Measurements from ENCODE around the gene PDE11A.

Gene PDE11A

DNA sequence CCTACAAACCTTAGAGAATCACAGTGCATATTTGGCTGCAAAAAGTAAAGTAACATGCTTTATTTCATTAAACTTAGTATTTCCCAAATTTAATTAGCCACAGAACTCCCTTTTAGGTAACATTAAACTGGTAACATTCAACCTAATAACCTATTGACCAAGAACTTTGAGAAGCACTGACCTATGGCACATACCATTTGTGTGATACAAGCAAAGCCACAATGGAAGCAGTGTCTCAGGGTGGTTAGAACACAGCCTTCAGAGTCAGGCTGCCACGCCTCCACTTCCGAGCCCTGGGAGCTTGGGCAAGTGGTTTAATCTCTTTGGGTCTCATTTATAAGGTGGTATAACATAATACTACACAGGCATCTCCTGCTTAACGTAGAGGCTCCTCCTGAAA is 301.4 kb downstream of the PDE11A start:
- Histone ChIP-seq H3K4me3 (ENCODE audit: insufficient read depth, low read length, poor library complexity, severe bottlenecking) (no peak overlapping the region), H3K79me2 (ENCODE audit: insufficient read depth, low read length) (no peaks in the 10 kb centered on the region), H3K27me3 (ENCODE audit: low read length) (no peaks in the 10 kb centered on the region), H3K4me2 (ENCODE audit: low read depth, low read length, poor library complexity, severe bottlenecking) (no peak overlapping the region), H3F3A (ENCODE audit: insufficient read depth) (no peaks in the 10 kb centered on the region), H4K20me1 (ENCODE audit: low read depth, low read length) (no peaks in the 10 kb centered on the region), H3K27ac (ENCODE audit: low read depth, low read length) (no peak overlapping the region), H3K36me3 (ENCODE audit: low read length) (no peaks in the 10 kb centered on the region), H3K9ac (ENCODE audit: low read length) (no peak overlapping the region), H3K9me2 (replicated peaks; ENCODE audit: insufficient read depth, low read length) (no peaks in the 10 kb centered on the region), H3K9me3 (ENCODE audit: insufficient read depth, low read length) (no peaks in the 10 kb centered on the region), H2AFZ (ENCODE audit: low read depth, low read length, severe bottlenecking) (no peak overlapping the region)
- no peak for TF ChIP-seq EZH2phosphoT487 (conservative IDR thresholded peaks at IDR 0.05; ENCODE audit: low read length)
- TF ChIP-seq, protein P1, sequence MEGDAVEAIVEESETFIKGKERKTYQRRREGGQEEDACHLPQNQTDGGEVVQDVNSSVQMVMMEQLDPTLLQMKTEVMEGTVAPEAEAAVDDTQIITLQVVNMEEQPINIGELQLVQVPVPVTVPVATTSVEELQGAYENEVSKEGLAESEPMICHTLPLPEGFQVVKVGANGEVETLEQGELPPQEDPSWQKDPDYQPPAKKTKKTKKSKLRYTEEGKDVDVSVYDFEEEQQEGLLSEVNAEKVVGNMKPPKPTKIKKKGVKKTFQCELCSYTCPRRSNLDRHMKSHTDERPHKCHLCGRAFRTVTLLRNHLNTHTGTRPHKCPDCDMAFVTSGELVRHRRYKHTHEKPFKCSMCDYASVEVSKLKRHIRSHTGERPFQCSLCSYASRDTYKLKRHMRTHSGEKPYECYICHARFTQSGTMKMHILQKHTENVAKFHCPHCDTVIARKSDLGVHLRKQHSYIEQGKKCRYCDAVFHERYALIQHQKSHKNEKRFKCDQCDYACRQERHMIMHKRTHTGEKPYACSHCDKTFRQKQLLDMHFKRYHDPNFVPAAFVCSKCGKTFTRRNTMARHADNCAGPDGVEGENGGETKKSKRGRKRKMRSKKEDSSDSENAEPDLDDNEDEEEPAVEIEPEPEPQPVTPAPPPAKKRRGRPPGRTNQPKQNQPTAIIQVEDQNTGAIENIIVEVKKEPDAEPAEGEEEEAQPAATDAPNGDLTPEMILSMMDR (IDR thresholded peaks at IDR 0.05; ENCODE audit: insufficient read depth, low read length, poor library complexity, severe bottlenecking), result no peak

DNA sequence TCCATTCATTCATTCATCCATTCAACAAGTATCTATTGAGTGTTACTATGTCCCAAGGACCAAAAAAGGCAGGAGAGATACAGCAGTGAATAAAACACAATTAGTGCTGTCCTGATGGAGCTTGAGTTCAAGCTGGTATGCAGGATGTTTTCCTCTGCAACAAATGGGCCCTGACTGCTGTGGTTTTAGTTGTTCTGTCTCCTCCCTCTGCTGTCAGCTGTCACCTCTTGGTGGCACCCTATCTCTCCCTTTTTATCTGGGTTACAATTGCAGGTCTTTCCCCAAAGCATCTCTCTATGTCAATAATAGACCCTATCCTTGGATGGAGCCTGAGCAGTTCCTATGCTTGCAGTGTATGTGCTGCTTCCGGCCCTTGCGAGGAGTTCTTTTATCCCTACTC is 304.8 kb downstream of the PDE11A start:
- Histone ChIP-seq H3K9me2 (replicated peaks; ENCODE audit: insufficient read depth, low read length) (no peaks in the 10 kb centered on the region), H3K79me2 (ENCODE audit: insufficient read depth, low read length) (no peaks in the 10 kb centered on the region), H3K27ac (ENCODE audit: low read depth, low read length) (no peak overlapping the region), H3K9me3 (ENCODE audit: insufficient read depth, low read length) (no peaks in the 10 kb centered on the region), H3K4me2 (ENCODE audit: low read depth, low read length, poor library complexity, severe bottlenecking) (no peak overlapping the region), H3K9ac (ENCODE audit: low read length) (no peak overlapping the region), H3K4me3 (ENCODE audit: insufficient read depth, low read length, poor library complexity, severe bottlenecking) (no peak overlapping the region), H3F3A (ENCODE audit: insufficient read depth) (no peaks in the 10 kb centered on the region), H3K36me3 (ENCODE audit: low read length) (no peaks in the 10 kb centered on the region), H3K27me3 (ENCODE audit: low read length) (no peaks in the 10 kb centered on the region), H2AFZ (ENCODE audit: low read depth, low read length, severe bottlenecking) (no peak overlapping the region), H4K20me1 (ENCODE audit: low read depth, low read length) (no peaks in the 10 kb centered on the region)
- TF ChIP-seq EZH2phosphoT487 (conservative IDR thresholded peaks at IDR 0.05; ENCODE audit: low read length), result no peak
- TF ChIP-seq, protein P1 (IDR thresholded peaks at IDR 0.05; ENCODE audit: insufficient read depth, low read length, poor library complexity, severe bottlenecking), result no peak

DNA sequence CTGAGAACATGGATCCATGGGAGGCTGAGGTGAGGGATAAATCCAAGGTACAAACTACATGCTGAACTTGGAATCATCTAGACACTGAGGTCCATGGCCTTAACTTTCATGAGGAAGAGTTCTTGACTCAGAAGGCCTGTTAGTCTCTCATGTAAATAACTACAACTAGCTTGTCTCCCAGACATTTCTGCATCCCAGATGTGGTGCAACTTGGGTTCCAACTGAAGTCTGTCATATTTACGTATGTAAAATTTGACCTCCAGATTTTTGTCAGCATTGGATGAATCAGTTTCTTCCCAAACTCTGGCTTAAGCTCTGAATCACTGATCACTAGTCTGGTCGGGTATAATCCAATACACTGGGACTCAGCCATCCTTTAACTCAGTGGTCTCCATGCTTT is 306.9 kb downstream of the PDE11A start:
- H3K9me3 ChIP-seq (ENCODE audit: insufficient read depth, low read length), result no peaks in the 10 kb centered on the region
- H3K4me2 ChIP-seq (ENCODE audit: low read depth, low read length, poor library complexity, severe bottlenecking), result no peak overlapping the region
- no peaks in the 10 kb centered on the region for H3K27me3 ChIP-seq (ENCODE audit: low read length)
- H3K36me3 ChIP-seq (ENCODE audit: low read length), result no peaks in the 10 kb centered on the region
- H4K20me1 ChIP-seq (ENCODE audit: low read depth, low read length), result no peaks in the 10 kb centered on the region
- TF ChIP-seq, protein P1 (IDR thresholded peaks at IDR 0.05; ENCODE audit: insufficient read depth, low read length, poor library complexity, severe bottlenecking), result no peak
- no peak for TF ChIP-seq EZH2phosphoT487 (conservative IDR thresholded peaks at IDR 0.05; ENCODE audit: low read length)
- H3K79me2 ChIP-seq (ENCODE audit: insufficient read depth, low read length), result no peaks in the 10 kb centered on the region
- no peaks in the 10 kb centered on the region for H3F3A ChIP-seq (ENCODE audit: insufficient read depth)
- no peak overlapping the region for H2AFZ ChIP-seq (ENCODE audit: low read depth, low read length, severe bottlenecking)
- H3K9ac ChIP-seq (ENCODE audit: low read length), result no peak overlapping the region
- no peak overlapping the region for H3K4me3 ChIP-seq (ENCODE audit: insufficient read depth, low read length, poor library complexity, severe bottlenecking)
- H3K9me2 ChIP-seq (replicated peaks; ENCODE audit: insufficient read depth, low read length), result no peaks in the 10 kb centered on the region
- no peak overlapping the region for H3K27ac ChIP-seq (ENCODE audit: low read depth, low read length)

Measured in SU-DHL-6 (cell line).